GM19468 (cell line): Measurements from ENCODE around the gene LGR6.

Source experiments
- ATAC-seq: cut with Tn5 transposase; IDR thresholded peaks from one replicate; pipeline ENCODE4 v1.9.1; 2021; ENCODE audit warnings: mild to moderate bottlenecking, moderate library complexity, moderate number of reproducible peaks; ENCODE audit not compliant: unreplicated experiment; ENCODE audit errors: extremely low read depth

Gene LGR6

DNA sequence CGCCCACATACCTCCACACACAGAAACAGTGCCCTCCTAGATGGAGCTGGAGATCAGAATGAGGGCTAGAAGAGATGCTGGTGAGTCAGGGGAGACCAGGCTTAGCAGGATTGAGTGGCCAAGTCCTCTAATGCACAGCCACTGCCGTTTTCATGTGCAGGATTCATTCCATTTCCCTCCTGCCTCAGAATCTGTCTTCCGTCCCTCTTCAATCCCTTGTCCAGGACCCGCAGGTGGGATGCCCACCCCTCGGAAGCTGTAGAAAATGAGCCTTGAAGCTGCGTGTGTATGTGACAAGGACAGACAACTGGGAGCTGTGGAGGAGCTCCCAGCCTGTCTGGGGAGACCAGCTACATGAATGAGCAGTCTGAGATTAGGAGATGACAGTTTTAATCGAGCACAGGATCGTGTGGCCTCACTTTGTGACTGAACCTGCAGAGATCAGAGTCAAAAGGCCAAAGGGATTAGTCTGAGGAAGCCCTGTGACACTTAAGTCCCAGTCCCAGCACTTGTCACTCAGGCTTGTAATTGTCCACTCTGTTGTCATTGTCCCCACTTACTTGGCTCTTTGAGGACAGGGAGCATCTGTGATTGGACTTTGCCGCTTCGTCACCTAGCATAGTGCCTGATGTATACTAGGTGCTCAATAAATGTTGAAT, 22.0 kb downstream of the LGR6 start:
- ATAC-seq, result no peak

DNA sequence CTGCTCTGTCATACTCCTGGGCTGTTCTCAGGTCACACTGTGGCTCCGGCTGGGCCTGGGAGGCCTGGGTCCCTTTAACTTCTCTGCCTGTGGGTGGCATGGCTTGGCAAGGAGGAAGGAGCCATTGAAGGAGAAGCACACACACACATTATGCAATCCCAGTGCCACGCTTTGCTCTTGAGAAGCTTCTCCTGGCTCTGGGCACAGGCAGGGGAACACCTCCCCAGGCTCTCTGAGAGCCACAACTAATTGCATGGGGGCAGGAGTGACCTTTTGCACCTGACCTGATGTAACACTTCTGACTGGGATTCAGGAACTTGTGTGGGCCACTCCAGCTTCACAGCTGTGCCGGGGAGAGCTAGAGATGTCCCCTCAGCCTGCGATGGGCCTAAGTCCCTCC, 23.1 kb downstream of the LGR6 start:
- ATAC-seq, result no peak

DNA sequence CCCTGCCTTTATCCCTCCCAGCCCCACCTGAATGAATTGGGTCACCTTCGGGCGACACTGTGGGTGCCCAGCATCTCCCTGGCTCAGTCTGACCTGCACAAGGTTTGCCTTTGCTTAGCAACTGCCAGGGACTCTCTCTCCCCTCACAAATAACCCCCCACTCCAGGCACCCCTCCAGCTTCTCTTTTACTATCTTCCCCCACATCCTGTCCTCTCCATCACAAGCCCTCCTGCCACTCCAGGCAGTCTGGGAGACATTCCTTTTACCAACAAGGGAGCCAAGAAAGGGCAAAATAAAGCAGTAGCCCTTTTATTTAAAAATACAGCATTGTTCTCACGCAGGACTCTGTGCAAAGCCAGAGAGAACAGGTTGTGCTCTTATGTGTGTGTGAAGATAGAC, 23.9 kb downstream of the LGR6 start:
- no peak for ATAC-seq

DNA sequence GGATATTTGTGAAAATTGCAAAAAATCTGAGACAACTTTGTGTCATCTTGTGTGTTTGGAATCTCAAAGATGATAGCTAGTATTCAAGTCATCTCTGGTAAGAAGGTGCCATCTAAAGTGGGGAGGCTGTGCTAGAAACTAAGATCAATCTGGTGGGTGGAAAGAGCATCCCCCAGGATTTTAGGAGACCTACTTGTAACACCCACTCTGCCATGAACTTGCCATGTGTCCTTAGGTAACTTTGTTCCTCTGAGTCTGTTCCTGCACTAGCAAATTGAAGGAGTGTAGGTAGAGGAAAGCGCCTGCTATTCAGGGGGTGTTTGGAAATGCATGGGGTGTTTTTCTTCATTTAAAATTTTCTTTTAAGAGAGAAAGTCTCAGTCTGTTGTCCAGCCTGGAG, 24.4 kb downstream of the LGR6 start:
- ATAC-seq, result no peak

DNA sequence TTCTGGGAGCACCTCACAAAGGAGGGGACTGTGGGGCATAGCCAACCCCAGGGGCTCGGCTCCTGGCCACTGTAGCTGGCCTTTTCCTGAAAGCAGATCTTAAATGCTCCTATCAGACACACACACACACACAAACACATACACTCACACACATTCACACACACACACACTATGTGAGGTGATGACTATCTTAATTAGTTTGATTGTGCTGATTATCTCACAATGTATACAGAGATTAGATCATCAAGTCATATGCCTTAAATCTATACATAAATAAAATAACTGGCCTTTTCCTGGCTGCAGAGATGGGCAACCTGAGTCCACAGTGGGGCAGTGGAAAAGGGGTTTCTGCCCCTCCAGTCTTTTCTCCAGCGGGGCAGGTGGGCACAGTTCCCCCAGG, 27.1 kb downstream of the LGR6 start:
- no peak for ATAC-seq

DNA sequence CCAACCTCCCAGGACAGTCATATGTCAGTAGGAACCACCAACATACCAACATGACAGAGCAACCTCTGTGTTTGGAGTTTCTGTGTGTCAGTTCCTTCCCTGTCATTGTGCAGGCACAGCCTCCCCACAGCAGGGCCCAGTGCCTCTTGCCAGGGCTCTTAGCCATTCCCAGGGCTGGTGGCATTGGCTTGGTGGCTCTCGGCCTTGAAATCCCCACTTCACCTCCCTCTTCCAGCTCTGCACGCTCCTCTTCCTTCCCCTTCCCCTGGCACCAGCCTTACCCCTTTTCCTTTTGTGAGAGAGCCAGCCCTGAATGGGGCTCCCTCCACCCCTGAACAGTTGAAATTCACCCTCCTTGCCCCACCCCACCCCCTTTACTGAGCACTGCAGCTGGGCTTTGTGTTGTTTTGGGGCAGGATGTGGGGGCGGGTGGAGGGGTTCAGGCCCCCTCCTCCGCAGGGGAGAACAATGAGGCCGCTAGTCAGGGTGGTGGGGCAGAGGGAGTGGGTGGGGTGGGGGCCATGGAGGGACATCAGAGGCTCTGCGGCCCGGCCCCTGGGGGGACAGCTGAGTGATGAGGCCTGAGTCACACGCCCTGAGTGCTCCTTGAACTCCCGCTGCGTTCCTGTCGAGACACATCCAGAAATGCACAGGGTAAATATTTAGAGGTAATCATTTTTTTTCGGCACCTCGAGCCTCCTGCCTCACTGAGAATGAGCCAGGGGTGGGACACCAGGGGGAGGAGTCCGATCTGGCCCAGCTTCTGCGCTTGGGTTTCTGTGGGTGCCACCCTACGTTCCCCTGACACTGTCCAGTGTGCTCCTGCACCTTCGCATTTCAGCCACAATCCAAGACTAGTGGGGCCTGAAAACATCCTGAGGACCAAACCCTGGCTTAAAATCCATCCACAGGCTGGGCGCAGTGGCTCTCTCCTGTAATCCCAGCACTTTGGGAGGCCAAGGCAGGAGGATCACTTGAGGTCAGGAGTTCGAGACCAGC, 28.6 kb downstream of the LGR6 start:
- ATAC-seq, result no peak

DNA sequence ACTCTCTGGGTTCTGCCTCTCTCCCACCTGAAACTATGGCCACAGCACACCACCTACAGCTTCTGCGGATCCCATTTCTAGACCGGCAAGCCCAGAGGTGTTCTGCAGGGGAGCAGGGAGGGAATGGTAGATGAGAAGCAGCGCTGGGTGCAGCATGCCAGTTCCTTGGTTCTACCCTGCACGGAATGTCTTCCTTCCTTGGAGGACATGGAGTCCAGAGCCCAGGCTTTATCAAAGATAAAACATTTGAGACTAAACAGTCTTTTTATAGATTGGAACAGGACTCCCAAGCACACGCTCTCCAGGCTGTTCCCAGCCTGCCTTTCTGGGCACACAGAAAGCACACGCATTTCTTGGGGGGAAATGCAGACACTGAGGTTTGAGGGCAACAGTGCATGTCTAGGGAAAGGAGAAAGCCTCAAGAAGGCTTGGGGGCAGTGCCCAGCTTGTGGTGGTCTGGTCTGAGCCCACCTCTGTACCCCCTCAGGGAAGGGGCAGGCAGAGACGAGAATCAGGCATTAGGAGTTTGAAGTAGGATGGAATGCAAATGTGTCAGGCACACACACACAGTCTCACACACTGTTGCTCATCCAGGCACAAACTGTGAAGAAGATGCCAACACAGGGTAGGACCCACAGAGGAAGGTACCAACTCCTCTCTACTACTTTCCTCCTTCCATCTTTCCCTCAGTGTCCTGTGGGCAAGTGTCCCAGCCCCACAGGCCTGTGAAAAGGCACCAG, 29.7 kb downstream of the LGR6 start:
- no peak for ATAC-seq

DNA sequence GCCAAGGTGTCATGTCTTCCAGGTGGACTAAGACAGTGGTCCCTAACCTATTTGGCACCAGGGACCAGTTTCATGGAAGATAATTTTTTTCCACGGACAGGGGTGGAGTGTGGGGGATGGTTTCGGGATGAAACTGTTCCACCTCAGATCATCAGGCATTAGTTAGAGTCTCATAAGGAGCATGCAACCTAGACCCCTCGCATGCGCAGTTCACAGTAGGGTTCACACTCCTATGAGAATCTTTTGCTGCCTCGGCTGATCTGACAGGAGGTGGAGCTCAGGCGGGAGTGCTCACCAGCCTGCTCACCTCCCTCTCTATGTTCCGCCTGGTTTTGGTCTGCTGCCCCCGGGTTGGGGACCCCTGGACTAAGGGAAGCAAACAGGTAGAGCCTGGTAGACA, 30.9 kb downstream of the LGR6 start:
- ATAC-seq, result no peak

DNA sequence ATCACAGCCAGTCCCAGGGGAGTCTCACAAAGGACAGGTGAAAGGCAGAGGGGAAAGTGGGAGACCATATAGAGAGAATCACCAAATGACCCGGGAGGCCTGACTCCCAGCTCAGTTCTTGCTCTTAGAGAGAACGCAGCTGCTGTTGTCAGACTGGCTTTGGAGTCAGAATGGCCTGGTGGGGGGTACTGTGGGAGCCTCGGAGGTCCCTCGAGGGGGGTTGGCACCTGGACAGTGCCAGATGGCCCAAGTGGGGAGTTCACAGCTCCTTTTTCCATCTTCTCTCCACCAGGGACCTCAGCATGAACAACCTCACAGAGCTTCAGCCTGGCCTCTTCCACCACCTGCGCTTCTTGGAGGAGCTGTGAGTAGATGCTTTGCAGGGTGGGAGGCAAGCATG, 31.5 kb downstream of the LGR6 start:
- ATAC-seq, result no peak

DNA sequence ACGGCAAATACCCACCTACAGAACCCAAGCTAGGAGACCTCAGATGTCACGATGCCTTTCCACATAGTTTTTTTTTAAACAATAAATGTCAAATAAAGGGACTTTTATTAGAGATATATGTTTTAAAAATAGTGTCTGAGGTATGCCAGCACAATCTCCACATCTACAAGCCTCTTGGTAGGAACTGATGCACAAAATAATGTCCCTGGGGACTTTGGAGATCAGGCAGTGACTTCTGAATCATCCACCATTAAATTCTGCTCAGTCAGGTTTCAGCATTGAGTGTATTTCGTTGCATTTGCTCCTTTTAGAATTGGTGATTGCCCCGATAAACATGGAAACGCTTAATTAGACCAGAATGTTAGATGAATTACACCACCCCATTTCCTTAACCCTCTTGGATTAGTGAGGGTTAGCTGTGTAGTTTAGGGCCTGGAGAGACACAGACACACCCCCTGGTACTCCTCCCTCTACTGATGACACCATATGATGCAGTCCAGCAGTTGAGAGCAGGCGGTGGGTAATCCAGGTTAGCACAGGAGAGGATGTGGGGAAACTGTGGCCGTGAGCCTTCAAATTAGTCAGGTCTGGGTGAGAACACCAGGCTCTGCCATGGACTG, 33.6 kb downstream of the LGR6 start:
- ATAC-seq, result no peak

DNA sequence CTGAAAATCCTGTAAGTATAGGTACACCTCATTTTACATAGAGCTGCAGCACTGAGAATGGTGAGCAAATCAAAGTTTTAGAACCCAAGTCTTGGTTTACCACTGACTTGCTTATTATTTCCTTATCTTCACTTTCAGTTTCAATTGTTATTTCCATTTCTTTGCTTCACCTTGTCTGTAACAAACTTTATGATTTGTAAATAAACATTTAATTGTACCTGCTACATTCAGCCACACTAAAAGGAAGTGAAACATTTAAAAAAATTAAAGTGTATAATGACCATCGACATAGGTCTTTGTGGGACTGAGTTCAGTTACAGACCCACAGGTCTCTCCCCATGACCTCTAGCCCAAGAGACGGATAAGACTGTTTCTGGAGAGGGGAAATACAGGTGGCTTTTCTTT, 34.4 kb downstream of the LGR6 start:
- no peak for ATAC-seq

DNA sequence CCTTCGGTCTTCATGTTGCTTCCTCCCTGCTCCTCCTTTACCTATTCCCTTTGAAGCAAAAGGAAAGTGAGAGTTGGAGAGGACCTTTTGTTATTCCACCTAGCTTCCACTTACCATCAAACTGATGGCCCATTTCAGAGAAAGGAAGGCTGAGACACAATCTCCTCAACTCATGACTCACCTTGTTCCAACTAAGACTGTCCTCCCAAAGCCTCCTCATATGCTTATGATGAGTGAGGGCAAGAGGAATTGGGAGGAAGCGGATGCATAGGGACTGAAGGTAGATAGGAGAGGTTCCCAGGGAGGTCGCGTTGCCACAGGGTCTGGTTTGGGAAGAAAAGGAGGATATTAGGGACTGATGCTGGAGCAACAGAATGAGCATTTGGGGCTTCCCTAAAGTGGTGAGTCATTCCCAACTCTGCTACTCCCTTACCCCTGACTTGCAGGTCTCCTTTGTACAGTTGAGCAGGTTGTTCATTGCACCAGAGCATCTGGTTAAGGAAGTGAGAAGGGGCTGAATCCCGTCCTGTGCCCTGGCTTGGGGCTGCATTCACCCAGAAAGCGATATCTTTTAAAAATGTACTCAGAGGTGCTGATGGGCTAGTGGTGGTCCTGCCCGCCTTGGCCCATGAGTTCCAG, 35.0 kb downstream of the LGR6 start:
- ATAC-seq, result no peak

DNA sequence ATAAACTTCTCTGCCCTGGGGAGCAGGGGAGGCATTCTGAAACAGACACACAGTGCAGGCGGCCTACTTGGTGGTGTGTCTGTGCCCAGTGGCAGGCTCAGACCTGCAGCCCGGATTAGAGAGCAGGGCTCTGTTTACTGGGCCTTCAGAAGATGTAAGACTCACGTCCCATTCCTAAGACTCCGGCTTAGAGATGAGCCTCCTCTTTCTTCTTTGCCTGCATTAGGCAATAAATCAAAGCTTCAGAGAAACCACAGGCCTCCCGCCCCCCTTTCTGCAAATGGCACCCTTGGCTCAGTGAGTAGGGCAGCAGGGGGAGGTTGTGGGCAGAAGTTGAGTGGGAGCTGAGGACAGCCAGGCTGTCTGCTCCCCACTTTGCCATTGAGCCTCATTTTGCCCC, 35.8 kb downstream of the LGR6 start:
- no peak for ATAC-seq

DNA sequence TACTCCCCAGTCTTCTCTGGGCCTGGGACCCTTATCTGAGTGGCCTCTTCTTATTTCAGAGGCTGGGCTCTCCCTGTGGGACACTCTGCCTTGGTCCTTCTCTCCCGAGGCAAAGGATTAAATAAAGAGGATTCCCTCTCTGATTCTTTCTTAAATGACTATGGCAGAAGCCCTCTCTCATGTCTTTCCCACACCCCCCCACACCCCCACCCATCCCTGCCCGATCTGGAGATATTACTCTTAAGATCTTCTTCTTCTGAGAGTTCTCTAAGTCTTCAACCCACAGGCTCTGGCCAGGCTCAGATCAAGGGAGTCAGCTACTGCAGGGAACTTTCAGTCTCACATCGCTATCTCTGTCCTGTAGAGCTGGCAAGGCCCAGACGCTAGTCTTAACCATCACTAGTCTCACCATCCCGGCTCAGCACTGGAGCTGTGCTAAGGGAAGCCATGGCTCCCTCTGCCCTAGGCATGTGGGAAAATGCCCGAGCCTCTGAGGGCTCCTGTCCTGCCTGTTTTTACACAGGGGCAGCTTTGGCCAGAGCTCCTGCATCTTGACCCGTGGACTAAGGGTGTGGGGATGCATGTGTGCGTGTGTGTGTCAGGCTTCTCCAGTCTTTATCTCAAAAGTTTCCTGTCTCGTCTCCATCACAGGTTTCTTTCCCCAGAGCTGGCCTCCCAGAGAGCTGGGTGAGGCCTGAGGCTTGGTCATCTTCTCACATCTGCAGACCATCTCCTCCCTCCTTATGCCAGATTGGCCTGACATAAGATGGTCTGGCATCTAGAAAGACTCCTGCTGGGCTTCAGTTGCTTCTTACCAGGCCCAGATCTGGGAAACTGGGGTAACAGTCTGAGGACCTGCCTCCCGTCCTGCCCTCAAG, 36.7 kb downstream of the LGR6 start:
- no peak for ATAC-seq

DNA sequence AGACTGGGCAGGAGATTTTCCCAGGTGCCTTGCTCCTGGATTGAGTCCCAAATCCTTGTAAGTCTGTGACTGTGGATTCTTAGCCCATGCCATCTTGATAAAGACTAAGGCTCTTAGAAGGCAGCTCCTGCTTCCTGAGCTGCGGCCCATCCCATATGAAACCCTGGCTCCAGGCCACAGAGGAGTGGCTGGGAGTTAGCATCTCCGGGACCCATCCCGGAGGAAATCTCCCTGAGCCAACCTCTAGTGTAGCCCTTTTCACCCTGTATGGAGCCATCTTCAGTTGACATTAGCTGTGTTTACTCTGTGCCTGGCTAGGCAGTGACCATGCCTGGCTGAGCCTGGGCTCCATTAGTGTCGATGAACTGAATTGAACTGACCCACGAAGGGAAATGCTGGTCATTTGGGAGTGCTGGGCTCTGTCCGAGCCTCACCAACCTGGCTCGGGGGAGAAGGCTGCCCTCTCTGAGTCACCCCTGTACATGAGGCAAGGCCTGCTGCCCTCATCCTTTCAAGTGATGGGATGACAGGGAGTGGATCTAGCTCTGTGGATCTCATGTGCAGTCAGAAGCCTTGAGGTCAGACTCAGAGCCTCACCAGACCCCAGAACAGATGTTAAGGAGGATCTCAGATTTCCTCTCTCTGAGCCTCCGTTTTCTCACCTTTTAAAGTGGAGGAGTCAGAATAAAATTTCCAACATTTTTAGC, 37.5 kb downstream of the LGR6 start:
- no peak for ATAC-seq

DNA sequence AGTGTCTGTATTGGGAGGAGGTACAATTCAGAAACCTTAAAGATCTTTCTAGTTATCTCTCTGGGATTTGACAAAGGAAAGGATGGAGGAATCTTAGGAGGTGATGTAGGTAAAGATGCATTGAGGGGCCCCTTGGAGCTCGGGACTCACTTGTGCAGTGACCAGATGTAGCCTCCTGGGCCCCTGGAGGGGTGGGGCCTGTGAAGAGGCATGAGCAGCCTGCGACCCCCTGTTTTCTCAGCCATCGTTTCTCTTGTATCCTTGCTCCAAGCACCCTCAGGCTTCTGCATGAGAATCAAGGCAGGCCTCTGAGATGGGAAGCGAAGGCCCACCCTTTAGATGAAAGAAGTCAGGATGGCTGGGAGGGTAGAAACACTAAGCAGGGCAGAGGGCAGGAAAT, 39.6 kb downstream of the LGR6 start:
- no peak for ATAC-seq

DNA sequence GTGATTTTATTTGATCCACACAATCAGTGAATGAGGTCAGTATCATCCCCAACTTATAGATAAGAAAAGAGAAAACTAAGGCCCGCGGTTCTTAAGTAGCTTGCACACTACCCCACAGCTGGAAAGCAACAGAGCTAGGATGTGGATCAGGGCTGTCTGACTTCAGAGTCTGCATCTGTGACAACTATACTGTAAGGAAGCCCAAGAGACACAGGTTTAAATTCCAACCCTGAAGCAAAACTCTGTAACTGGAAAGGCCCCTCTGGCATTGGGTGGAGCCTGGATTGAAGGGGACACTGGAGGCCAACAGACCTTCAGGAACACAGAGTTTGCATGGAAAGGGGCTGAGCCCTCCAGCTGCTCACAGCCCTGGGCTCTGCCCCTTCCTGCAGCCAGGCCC, 40.2 kb downstream of the LGR6 start:
- ATAC-seq, result no peak

DNA sequence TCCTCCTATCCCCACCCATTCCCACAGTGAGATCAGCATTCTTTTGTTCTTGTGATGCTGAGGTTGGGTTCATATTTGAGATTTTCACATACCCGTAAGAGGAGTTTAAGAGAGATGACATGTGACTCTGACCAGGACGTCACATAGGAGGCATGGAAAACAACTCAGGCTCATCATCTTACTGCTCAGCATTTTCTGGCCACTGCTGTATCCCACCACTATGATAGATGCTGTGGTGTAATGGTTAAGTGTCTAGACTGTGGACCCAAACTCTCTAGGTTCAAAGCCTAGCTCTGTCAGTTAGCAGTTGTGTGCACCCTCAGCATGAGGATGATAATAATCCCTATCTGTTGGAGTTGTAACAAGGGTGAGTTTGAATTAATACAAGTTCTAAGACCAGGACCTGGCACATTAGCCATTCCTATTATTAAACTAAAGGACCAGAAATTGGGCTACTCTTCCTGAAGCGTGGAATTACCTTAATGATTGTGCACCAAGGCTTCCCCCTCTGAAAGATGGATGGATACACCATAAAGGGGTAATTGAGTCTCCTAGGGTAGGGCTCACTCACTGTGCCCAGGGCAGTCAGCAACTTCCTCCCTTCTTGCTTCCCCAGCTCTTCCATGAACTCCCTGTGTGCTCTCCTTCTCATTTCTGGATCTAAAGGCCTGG, 40.9 kb downstream of the LGR6 start:
- ATAC-seq, result no peak
